ENCODE data around the gene SHD. TPM values are rescaled to one million over a fixed set of nuclear protein-coding genes. Genes with fewer than 3 reads are reported as not detected.

Gene SHD
- total RNA-seq, 1 donor from 2014 or later: not detected

DNA sequence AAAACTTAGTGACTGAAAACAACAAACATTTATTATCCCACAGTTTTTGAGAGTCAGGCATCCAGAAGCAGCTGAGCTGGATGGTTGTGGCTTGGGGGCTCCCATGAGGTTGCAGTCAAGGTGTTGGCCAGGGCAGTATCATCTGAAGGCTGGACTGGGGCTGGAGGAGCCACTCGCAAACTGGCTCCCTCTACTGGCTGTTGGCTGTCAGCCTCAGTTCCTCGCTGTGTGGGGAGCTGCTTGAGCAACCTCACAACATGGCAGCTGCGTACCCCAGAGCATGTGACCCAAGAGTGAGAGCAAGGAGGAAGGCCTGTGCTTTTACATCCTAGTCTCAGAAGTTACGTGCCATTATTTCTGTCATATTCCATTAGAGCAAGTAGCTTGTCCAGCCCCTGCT lies 22.5 kb upstream of the SHD start:
- no peak for FAIRE-seq
- H3K4me3 ChIP-seq (ENCODE audit: low read depth, low read length): no peak overlapping the region
- TF ChIP-seq, protein P1, sequence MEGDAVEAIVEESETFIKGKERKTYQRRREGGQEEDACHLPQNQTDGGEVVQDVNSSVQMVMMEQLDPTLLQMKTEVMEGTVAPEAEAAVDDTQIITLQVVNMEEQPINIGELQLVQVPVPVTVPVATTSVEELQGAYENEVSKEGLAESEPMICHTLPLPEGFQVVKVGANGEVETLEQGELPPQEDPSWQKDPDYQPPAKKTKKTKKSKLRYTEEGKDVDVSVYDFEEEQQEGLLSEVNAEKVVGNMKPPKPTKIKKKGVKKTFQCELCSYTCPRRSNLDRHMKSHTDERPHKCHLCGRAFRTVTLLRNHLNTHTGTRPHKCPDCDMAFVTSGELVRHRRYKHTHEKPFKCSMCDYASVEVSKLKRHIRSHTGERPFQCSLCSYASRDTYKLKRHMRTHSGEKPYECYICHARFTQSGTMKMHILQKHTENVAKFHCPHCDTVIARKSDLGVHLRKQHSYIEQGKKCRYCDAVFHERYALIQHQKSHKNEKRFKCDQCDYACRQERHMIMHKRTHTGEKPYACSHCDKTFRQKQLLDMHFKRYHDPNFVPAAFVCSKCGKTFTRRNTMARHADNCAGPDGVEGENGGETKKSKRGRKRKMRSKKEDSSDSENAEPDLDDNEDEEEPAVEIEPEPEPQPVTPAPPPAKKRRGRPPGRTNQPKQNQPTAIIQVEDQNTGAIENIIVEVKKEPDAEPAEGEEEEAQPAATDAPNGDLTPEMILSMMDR (IDR thresholded peaks at IDR 0.05; ENCODE audit: insufficient read depth, low read length, severe bottlenecking): no peak
- DNase-seq (ENCODE audit: low read depth): no peak
- no peaks in the 10 kb centered on the region for H3K27me3 ChIP-seq (ENCODE audit: control insufficient read depth, insufficient read depth, low read length)
- peaks cover 19% of the 10 kb centered on the region for H3K36me3 ChIP-seq (ENCODE audit: control insufficient read depth, insufficient read depth, low read length)

DNA sequence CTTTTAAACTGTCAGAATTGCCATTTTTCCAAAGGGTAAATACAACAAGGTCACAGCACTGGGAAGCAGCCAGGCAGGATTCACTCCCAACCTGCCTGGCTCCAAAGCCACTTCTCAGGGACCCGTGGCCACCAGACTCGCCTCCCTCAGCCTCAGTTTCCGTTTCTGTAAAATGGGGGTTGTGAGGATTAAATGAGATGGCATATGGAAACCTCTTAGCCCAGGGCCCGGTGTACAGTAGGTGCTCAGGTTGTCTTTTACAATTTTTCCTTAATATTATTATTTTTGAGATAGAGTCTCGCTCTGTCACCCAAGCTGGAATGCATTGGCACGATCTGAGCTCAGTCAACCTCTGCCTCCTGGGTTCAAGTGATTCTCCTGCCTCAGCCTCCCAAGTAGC lies 22.0 kb upstream of the SHD start:
- Histone ChIP-seq H3K27me3 (ENCODE audit: control insufficient read depth, insufficient read depth, low read length) (no peaks in the 10 kb centered on the region), H3K4me3 (ENCODE audit: low read depth, low read length) (no peak overlapping the region), H3K36me3 (ENCODE audit: control insufficient read depth, insufficient read depth, low read length) (peaks cover 21% of the 10 kb centered on the region)
- TF ChIP-seq, protein P1 (IDR thresholded peaks at IDR 0.05; ENCODE audit: insufficient read depth, low read length, severe bottlenecking): no peak
- DNase-seq (ENCODE audit: low read depth) (no peak), FAIRE-seq (no peak)

- Histone ChIP-seq H3K36me3 (ENCODE audit: control insufficient read depth, insufficient read depth, low read length) (peaks cover 20% of the 10 kb centered on the region), H3K27me3 (ENCODE audit: control insufficient read depth, insufficient read depth, low read length) (no peaks in the 10 kb centered on the region), H3K4me3 (ENCODE audit: low read depth, low read length) (no peak overlapping the region)
- TF ChIP-seq, protein P1 (IDR thresholded peaks at IDR 0.05; ENCODE audit: insufficient read depth, low read length, severe bottlenecking): no peak
- DNase-seq (ENCODE audit: low read depth) (no peak), FAIRE-seq (no peak)
These were observed 20.9 kb upstream of the SHD start for GRCh38 chr19:4258181-4258580.

- no peak overlapping the region for H3K4me3 ChIP-seq (ENCODE audit: low read depth, low read length)
- DNase-seq (ENCODE audit: low read depth) (no peak), FAIRE-seq (no peak)
- TF ChIP-seq, protein P1 (IDR thresholded peaks at IDR 0.05; ENCODE audit: insufficient read depth, low read length, severe bottlenecking): no peak
- H3K27me3 ChIP-seq (ENCODE audit: control insufficient read depth, insufficient read depth, low read length): no peaks in the 10 kb centered on the region
- peaks cover 12% of the 10 kb centered on the region for H3K36me3 ChIP-seq (ENCODE audit: control insufficient read depth, insufficient read depth, low read length)
These were observed 18.4 kb upstream of the SHD start for GRCh38 chr19:4260613-4261191.

DNA sequence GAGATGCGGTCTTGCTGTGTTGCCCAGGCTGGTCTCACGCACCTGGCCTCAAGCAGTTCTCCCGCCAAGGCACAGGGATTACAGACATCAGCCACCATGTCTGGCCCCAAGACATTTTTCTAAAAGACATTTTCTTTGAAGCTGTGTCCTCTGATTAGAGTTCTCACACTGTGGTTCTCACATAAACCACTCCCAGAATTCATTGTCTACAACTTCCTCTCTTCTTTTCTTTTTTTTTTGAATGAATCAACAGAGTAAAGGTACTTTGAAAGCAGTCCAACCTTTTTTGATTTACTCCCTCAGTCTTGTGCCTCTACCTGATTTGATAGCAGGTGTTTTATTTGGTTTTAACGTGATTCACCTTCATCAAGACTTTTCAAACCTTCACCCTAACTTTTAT lies 14.3 kb upstream of the SHD start:
- Histone ChIP-seq H3K36me3 (ENCODE audit: control insufficient read depth, insufficient read depth, low read length) (peaks cover 14% of the 10 kb centered on the region), H3K4me3 (ENCODE audit: low read depth, low read length) (no peak overlapping the region), H3K27me3 (ENCODE audit: control insufficient read depth, insufficient read depth, low read length) (no peaks in the 10 kb centered on the region)
- no peak for FAIRE-seq
- no peak for DNase-seq (ENCODE audit: low read depth)
- TF ChIP-seq, protein P1 (IDR thresholded peaks at IDR 0.05; ENCODE audit: insufficient read depth, low read length, severe bottlenecking): no peak
